T-cell (primary cell): ENCODE measurements around the gene DBF4B. TPM values are rescaled to one million over a fixed set of nuclear protein-coding genes. Genes with fewer than 3 reads are reported as not detected.
"Not testable (repeated sequence)": the region's sequence is repeated elsewhere in the genome, so short reads cannot be mapped to it uniquely, and the experiment has no call there.

Experiments
- ATAC-seq, 4 experiments: fragments of 200-7000 bp in 3 of 4; fragments of 150-1000 bp in 1 of 4; cut with Tn5 transposase; replicated peaks in 1 of 4; 1 replicate in 3 of 4; 2 replicates in 1 of 4; pipeline ENCODE4 v1.10.0; 2021; ENCODE audit warnings: moderate library complexity in 3 of 4, mild to moderate bottlenecking in 2 of 4, moderate number of reproducible peaks in 1 of 4
- CTCF ChIA-PET, 2 donors: fragments of 300-600 bp; sonication (Branson Sonifier 250); formaldehyde crosslinking; loops; one replicate each; lab custom pipeline; 2022; ENCODE audit warnings: antibody characterized with exemption in 2 of 2; lab: Charles Lee
- POLR2A ChIA-PET, 2 donors: fragments of 300-600 bp; sonication (Branson Sonifier 250); formaldehyde crosslinking; loops; one replicate each; lab custom pipeline; 2022; ENCODE audit warnings: antibody characterized with exemption in 2 of 2; lab: Charles Lee
- DNase-seq, 35 experiments: peaks; one replicate each; pipeline versions ENCODE4 v3.0.0 to v3.0.0-alpha.2; 2013 to 2023
- H3K27ac ChIP-seq: one replicate; pipeline ENCODE4 v1.5.1; 2013; ENCODE audit warnings: low read length
- H3K27me3 ChIP-seq, 2 experiments: replicated peaks in 1 of 2; 1 replicate in 1 of 2; 2 replicates in 1 of 2; pipeline versions ENCODE4 v1.6.1 to v1.7.0; 2013; ENCODE audit warnings: low read length in 1 of 2, mixed read lengths in 1 of 2; ENCODE audit not compliant: control insufficient read depth in 2 of 2, insufficient read depth in 2 of 2; ENCODE audit errors: extremely low read depth in 1 of 2
- H3K36me3 ChIP-seq, 2 donors: 1 replicate in 1 of 2; 2 replicates in 1 of 2; pipeline versions ENCODE4 v1.6.1 to v1.7.0; 2013; ENCODE audit warnings: low read length in 1 of 2; ENCODE audit not compliant: control insufficient read depth in 2 of 2, insufficient read depth in 1 of 2; ENCODE audit errors: extremely low read depth in 1 of 2
- H3K4me1 ChIP-seq, 2 experiments: 1 replicate in 1 of 2; 2 replicates in 1 of 2; pipeline versions ENCODE4 v1.6.1 to v1.7.0; 2013; ENCODE audit warnings: low read length in 2 of 2, mixed read lengths in 1 of 2; ENCODE audit not compliant: insufficient read depth in 2 of 2, control insufficient read depth in 1 of 2; ENCODE audit errors: extremely low read depth in 1 of 2
- H3K4me3 ChIP-seq, 2 donors: 1 replicate in 1 of 2; 2 replicates in 1 of 2; pipeline versions ENCODE4 v1.5.1 to v1.7.0; 2013; ENCODE audit warnings: mild to moderate bottlenecking in 2 of 2, low read length in 1 of 2, moderate library complexity in 1 of 2; ENCODE audit not compliant: control insufficient read depth in 1 of 2; ENCODE audit errors: extremely low read depth in 1 of 2
- H3K9me3 ChIP-seq: 2 replicates; pipeline ENCODE4 v1.7.0; 2013
- H3K27ac Mint-ChIP-seq, 2 donors: one replicate each; pipeline ENCODE4 v1.8.0; 2020 to 2021; ENCODE audit warnings: mild to moderate bottlenecking in 2 of 2, mixed read lengths in 2 of 2
- H3K27me3 Mint-ChIP-seq, 2 donors: one replicate each; pipeline ENCODE4 v1.8.0; 2021 to 2022; ENCODE audit warnings: mixed read lengths in 2 of 2
- H3K36me3 Mint-ChIP-seq: one replicate; pipeline ENCODE4 v1.8.0; 2021; ENCODE audit warnings: mixed read lengths
- H3K4me1 Mint-ChIP-seq, 3 donors: one replicate each; pipeline ENCODE4 v1.8.0; 2020 to 2022; ENCODE audit warnings: mixed read lengths in 3 of 3, mild to moderate bottlenecking in 1 of 3
- H3K4me3 Mint-ChIP-seq, 3 donors: one replicate each; pipeline ENCODE4 v1.8.0; 2020 to 2022; ENCODE audit warnings: mild to moderate bottlenecking in 3 of 3, mixed read lengths in 3 of 3, moderate library complexity in 3 of 3
- H3K9me3 Mint-ChIP-seq, 3 donors: one replicate each; pipeline ENCODE4 v1.8.0; 2020 to 2022; ENCODE audit warnings: mixed read lengths in 3 of 3
- WGBS: methylation state at CpG from one replicate; pipeline ENCODE4 v1.1.5; 2013; ENCODE audit warnings: missing lambda C conversion rate; ENCODE audit not compliant: insufficient coverage; 5-methylcytosine and 5-hydroxymethylcytosine counted together
- total RNA-seq, 35 experiments: library from RNA in 6 of 35; stranded (reverse) in 6 of 35; fragments of 120-200 nt in 1 of 35; gene quantifications; one replicate each; pipeline versions ENCODE4 v1.2.1 to v1.2.4 and lab custom pipeline; 2013 to 2026

The DBF4B gene
- total RNA-seq, 5 donors from 2014 or later (not counting 1 experiment from before 2014, with no cell fraction given) = 3.8 to 7.8 (median 6.8) TPM

- no peaks in the 10 kb centered on the region for H3K9me3 Mint-ChIP-seq
- H3K27me3 Mint-ChIP-seq = no peaks in the 10 kb centered on the region
- no peak for DNase-seq
- H3K4me3 Mint-ChIP-seq = no peak overlapping the region
- Histone ChIP-seq H3K27ac (no peak overlapping the region), H3K4me3 (no peak overlapping the region), H3K27me3 (no peaks in the 10 kb centered on the region), H3K4me1 (no peaks in the 10 kb centered on the region), H3K36me3 (peaks cover 0 to 2% of the 10 kb centered on the region in 2 donors), H3K9me3 (no peaks in the 10 kb centered on the region)
- peaks cover 11% of the 10 kb centered on the region for H3K36me3 Mint-ChIP-seq
- H3K4me1 Mint-ChIP-seq = no peaks in the 10 kb centered on the region
- no peak for ATAC-seq
- H3K27ac Mint-ChIP-seq = no peak overlapping the region
- POLR2A ChIA-PET = no interaction called here
- CTCF ChIA-PET = no interaction called here
- 90% methylated on average over 11 of the region's 12 CpGs for WGBS
Observed at GRCh38 chr17:44736551-44737240, 28.2 kb downstream of the DBF4B start.

GRCh38 chr17:44738214-44738906 is 29.9 kb downstream of the DBF4B start:
- no peaks in the 10 kb centered on the region for H3K4me1 ChIP-seq
- H3K27me3 Mint-ChIP-seq = no peaks in the 10 kb centered on the region
- no peak overlapping the region for H3K4me3 Mint-ChIP-seq
- peaks cover 7% of the 10 kb centered on the region for H3K36me3 Mint-ChIP-seq
- ATAC-seq (no peak), DNase-seq (no peak)
- no peaks in the 10 kb centered on the region for H3K4me1 Mint-ChIP-seq
- ChIA-PET CTCF (no interaction called here), POLR2A (no interaction called here)
- H3K27me3 ChIP-seq = no peaks in the 10 kb centered on the region
- no peak overlapping the region for H3K4me3 ChIP-seq
- WGBS = no CpG with 5 or more reads among the region's 3 CpGs
- H3K27ac Mint-ChIP-seq = no peak overlapping the region
- no peak overlapping the region for H3K27ac ChIP-seq
- H3K9me3 Mint-ChIP-seq = no peaks in the 10 kb centered on the region
- no peaks in the 10 kb centered on the region for H3K9me3 ChIP-seq
- H3K36me3 ChIP-seq = peaks cover 0 to 5% of the 10 kb centered on the region in 2 donors

GRCh38 chr17:44741316-44741715 is 32.9 kb downstream of the DBF4B start:
- WGBS = 95% methylated on average over 4 of the region's 8 CpGs
- Mint-ChIP-seq H3K36me3 (no peaks in the 10 kb centered on the region), H3K9me3 (no peaks in the 10 kb centered on the region), H3K4me3 (no peak overlapping the region), H3K4me1 (no peaks in the 10 kb centered on the region), H3K27ac (no peak overlapping the region), H3K27me3 (no peaks in the 10 kb centered on the region)
- Histone ChIP-seq H3K27me3 (no peaks in the 10 kb centered on the region), H3K27ac (no peak overlapping the region), H3K4me1 (no peaks in the 10 kb centered on the region), H3K9me3 (no peaks in the 10 kb centered on the region), H3K36me3 (peaks cover 0 to 5% of the 10 kb centered on the region in 2 donors), H3K4me3 (no peak overlapping the region)
- ChIA-PET POLR2A (no interaction called here), CTCF (no interaction called here)
- DNase-seq (no peak), ATAC-seq (no peak)

- no CpG with 5 or more reads among the region's 1 CpG for WGBS
- H3K9me3 ChIP-seq = no peaks in the 10 kb centered on the region
- ChIA-PET POLR2A (no interaction called here), CTCF (interaction anchor here in 1 of 2 donors (0.7 kb wide), 1 partner anchor 55 kb away, joined by 3 read pairs; no protein-coding TSS in a partner anchor)
- Mint-ChIP-seq H3K4me3 (no peak overlapping the region), H3K27me3 (no peaks in the 10 kb centered on the region), H3K4me1 (no peaks in the 10 kb centered on the region), H3K27ac (no peak overlapping the region), H3K9me3 (no peaks in the 10 kb centered on the region), H3K36me3 (peaks cover 3% of the 10 kb centered on the region)
- no peak overlapping the region for H3K27ac ChIP-seq
- DNase-seq (no peak), ATAC-seq (no peak)
- H3K4me1 ChIP-seq = no peaks in the 10 kb centered on the region
- H3K27me3 ChIP-seq = no peaks in the 10 kb centered on the region
- peaks cover 3 to 6% of the 10 kb centered on the region in 2 donors for H3K36me3 ChIP-seq
- no peak overlapping the region for H3K4me3 ChIP-seq
Observed at GRCh38 chr17:44745301-44745700, 36.8 kb downstream of the DBF4B start.

- H3K4me1 Mint-ChIP-seq, H3K4me1 ChIP-seq, H3K9me3 ChIP-seq, H3K27me3 Mint-ChIP-seq, H3K36me3 ChIP-seq, H3K9me3 Mint-ChIP-seq, POLR2A ChIA-PET, DNase-seq, H3K4me3 Mint-ChIP-seq, H3K27ac ChIP-seq, H3K27me3 ChIP-seq, H3K4me3 ChIP-seq, H3K36me3 Mint-ChIP-seq, ATAC-seq, H3K27ac Mint-ChIP-seq: not testable (repeated sequence)
- CTCF ChIA-PET = interaction anchor here in 1 of 2 donors (0.7 kb wide), 1 partner anchor 56 kb away, joined by 3 read pairs; no protein-coding TSS in a partner anchor
- WGBS = 100% methylated on average over 1 of the region's 5 CpGs
Observed at GRCh38 chr17:44745738-44746137, 37.3 kb downstream of the DBF4B start.

- Histone ChIP-seq H3K4me3 (no peak overlapping the region), H3K27ac (no peak overlapping the region), H3K27me3 (no peaks in the 10 kb centered on the region), H3K4me1 (no peaks in the 10 kb centered on the region), H3K9me3 (no peaks in the 10 kb centered on the region), H3K36me3 (peaks cover 3 to 6% of the 10 kb centered on the region in 2 donors)
- no peaks in the 10 kb centered on the region for H3K9me3 Mint-ChIP-seq
- peaks cover 14% of the 10 kb centered on the region for H3K36me3 Mint-ChIP-seq
- H3K4me3 Mint-ChIP-seq = no peak overlapping the region
- DNase-seq = no peak
- ChIA-PET CTCF (no interaction called here), POLR2A (no interaction called here)
- no peak for ATAC-seq
- no peaks in the 10 kb centered on the region for H3K4me1 Mint-ChIP-seq
- no peak overlapping the region for H3K27ac Mint-ChIP-seq
- no peaks in the 10 kb centered on the region for H3K27me3 Mint-ChIP-seq
Observed at GRCh38 chr17:44747566-44747965, 39.1 kb downstream of the DBF4B start.
